Endothelial cell of umbilical vein (primary cell): Measurements from ENCODE around the gene MIGA1.

Experiments used
- EZH2 ChIP-seq: IDR thresholded peaks from 2 replicates; pipeline ENCODE4 v1.6.1; 2012; ENCODE audit warnings: borderline replicate concordance, low read depth, mild to moderate bottlenecking, moderate library complexity, low read length, inconsistent platforms; ENCODE audit not compliant: severe bottlenecking
- JUN ChIP-seq: IDR thresholded peaks from 2 replicates; pipeline ENCODE4 v1.6.1; 2011; ENCODE audit warnings: borderline replicate concordance, low read depth; ENCODE audit not compliant: insufficient read length, insufficient read depth
- MYC ChIP-seq: IDR thresholded peaks from one replicate; pipeline ENCODE4 v1.6.1; 2011; ENCODE audit warnings: mild to moderate bottlenecking, low read depth, low read length
- POLR2A ChIP-seq: IDR thresholded peaks from 2 replicates; pipeline ENCODE4 v1.6.1; 2012; ENCODE audit warnings: low read depth, mild to moderate bottlenecking, control low read depth, low read length
- POLR2AphosphoS5 ChIP-seq: IDR thresholded peaks from 2 replicates; pipeline ENCODE4 v1.6.1; 2012; ENCODE audit warnings: low read depth, mild to moderate bottlenecking, control low read depth, low read length, moderate library complexity; ENCODE audit not compliant: insufficient read depth
- TF ChIP-seq, protein P1 (sequence below), 2 donors: IDR thresholded peaks; 1 replicate in 1 of 2; 2 replicates in 1 of 2; pipeline ENCODE4 v1.5.1; 2011; ENCODE audit warnings: low read length in 2 of 2, mild to moderate bottlenecking in 2 of 2, moderate library complexity in 2 of 2, control low read depth in 1 of 2, inconsistent platforms in 1 of 2, low read depth in 1 of 2; ENCODE audit not compliant: insufficient read depth in 1 of 2; ENCODE audit errors: extremely low read depth in 1 of 2
- TF ChIP-seq, protein P2 (sequence below): IDR thresholded peaks from 2 replicates; pipeline ENCODE4 v1.6.1; 2011; ENCODE audit not compliant: insufficient read depth, insufficient read length

DNA sequence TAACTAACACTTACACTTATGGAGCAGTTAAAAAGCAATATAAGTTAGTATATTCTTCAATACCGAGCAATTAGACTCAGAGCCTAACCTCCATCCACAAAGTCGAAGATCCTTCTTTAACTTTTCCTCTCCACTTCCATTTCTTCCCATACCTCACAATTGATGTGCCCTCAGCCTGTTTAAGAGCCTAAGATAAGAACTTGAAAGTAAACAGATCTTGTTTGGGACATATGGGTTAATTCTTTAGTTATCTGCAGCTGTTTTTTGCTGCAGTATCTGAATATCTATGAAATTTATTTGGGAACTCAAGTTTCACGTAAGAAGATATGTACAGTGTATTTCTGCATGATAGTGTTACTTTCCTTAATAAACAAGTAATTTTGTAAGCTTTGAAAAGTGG, 51.5 kb downstream of the MIGA1 start:
- no peak for TF ChIP-seq POLR2AphosphoS5
- TF ChIP-seq, protein P1, sequence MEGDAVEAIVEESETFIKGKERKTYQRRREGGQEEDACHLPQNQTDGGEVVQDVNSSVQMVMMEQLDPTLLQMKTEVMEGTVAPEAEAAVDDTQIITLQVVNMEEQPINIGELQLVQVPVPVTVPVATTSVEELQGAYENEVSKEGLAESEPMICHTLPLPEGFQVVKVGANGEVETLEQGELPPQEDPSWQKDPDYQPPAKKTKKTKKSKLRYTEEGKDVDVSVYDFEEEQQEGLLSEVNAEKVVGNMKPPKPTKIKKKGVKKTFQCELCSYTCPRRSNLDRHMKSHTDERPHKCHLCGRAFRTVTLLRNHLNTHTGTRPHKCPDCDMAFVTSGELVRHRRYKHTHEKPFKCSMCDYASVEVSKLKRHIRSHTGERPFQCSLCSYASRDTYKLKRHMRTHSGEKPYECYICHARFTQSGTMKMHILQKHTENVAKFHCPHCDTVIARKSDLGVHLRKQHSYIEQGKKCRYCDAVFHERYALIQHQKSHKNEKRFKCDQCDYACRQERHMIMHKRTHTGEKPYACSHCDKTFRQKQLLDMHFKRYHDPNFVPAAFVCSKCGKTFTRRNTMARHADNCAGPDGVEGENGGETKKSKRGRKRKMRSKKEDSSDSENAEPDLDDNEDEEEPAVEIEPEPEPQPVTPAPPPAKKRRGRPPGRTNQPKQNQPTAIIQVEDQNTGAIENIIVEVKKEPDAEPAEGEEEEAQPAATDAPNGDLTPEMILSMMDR (IDR thresholded peaks at IDR 0.05; ENCODE audit: extremely low read depth in 1 of 2, insufficient read depth in 1 of 2, low read depth in 1 of 2, low read length in 2 of 2): no peak
- TF ChIP-seq EZH2: no peak
- TF ChIP-seq POLR2A: no peak
- no peak for TF ChIP-seq JUN
- TF ChIP-seq, protein P2, sequence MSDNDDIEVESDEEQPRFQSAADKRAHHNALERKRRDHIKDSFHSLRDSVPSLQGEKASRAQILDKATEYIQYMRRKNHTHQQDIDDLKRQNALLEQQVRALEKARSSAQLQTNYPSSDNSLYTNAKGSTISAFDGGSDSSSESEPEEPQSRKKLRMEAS: no peak
- TF ChIP-seq MYC: no peak
